Measurements from ENCODE around the gene STK24. TPM values are rescaled to one million over a fixed set of nuclear protein-coding genes. Genes with fewer than 3 reads are reported as not detected.

Gene STK24
- polyA plus RNA-seq, 1 of the 3 experiments (the other 2 are of a cell fraction), result 30.5 TPM

- H3K4me3 ChIP-seq (ENCODE audit: low read depth in 2 of 2, low read length in 1 of 2), result no peak overlapping the region
- no peaks in the 10 kb centered on the region for H3K9me2 ChIP-seq
- no peaks in the 10 kb centered on the region for H3K79me2 ChIP-seq (ENCODE audit: insufficient read depth)
- WGBS (ENCODE audit: low lambda C conversion rate), result 97% methylated on average over 9 of the region's 9 CpGs
- no peak overlapping the region for H3K9ac ChIP-seq
- DNase-seq, result no peak
- H3K9me3 ChIP-seq, result no peaks in the 10 kb centered on the region
- peaks cover 4 to 9% of the 10 kb centered on the region in 2 experiments for H3K36me3 ChIP-seq (replicated peaks in 1 of 2; ENCODE audit: control insufficient read depth in 1 of 2, insufficient read depth in 2 of 2, low read length in 1 of 2)
- H3K27me3 ChIP-seq (ENCODE audit: insufficient read depth), result no peaks in the 10 kb centered on the region
- H3K4me2 ChIP-seq, result no peak overlapping the region
- no peaks in the 10 kb centered on the region for H3F3A ChIP-seq (replicated peaks; ENCODE audit: insufficient read depth)
- H4K20me1 ChIP-seq (ENCODE audit: insufficient read depth), result no peaks in the 10 kb centered on the region
- H3K4me1 ChIP-seq (ENCODE audit: control insufficient read depth in 1 of 2, insufficient read depth in 2 of 2, low read depth in 1 of 2, low read length in 1 of 2), result peaks cover 0 to 2% of the 10 kb centered on the region in 2 experiments; a peak in 1 of 4 replicates
- TF ChIP-seq NRF1 (IDR thresholded peaks at IDR 0.05; ENCODE audit: low read depth, low read length), result no peak
- no peak for TF ChIP-seq CTCF (IDR thresholded peaks at IDR 0.05)
- no peak for TF ChIP-seq GATA2 (CRISPR knock-in tag; IDR thresholded peaks at IDR 0.05)
- TF ChIP-seq RXRA (IDR thresholded peaks at IDR 0.05; ENCODE audit: borderline replicate concordance, low read depth), result no peak
- TF ChIP-seq REST (IDR thresholded peaks at IDR 0.05; ENCODE audit: low read depth, low read length), result no peak
- H2AFZ ChIP-seq (ENCODE audit: low read depth), result no peak overlapping the region
- CTCF ChIA-PET, result interaction anchor here (1.1 to 2.6 kb wide), 2 partner anchors 39 to 243 kb away, joined by 3 to 8 read pairs; no protein-coding TSS in a partner anchor
- POLR2A ChIA-PET, result no interaction called here
- H3K27ac ChIP-seq (ENCODE audit: low read depth in 2 of 2, low read length in 1 of 2), result no peak overlapping the region
Observed at GRCh38 chr13:98406427-98406826, 170.5 kb downstream of the STK24 start.

GRCh38 chr13:98405690-98406344 lies 171.1 kb downstream of the STK24 start:
- peaks cover 0 to 2% of the 10 kb centered on the region in 2 experiments; a peak in 2 of 4 replicates for H3K4me1 ChIP-seq (ENCODE audit: control insufficient read depth in 1 of 2, insufficient read depth in 2 of 2, low read depth in 1 of 2, low read length in 1 of 2)
- no peaks in the 10 kb centered on the region for H3K27me3 ChIP-seq (ENCODE audit: insufficient read depth)
- ChIA-PET CTCF (interaction anchor here (2.6 kb wide), 1 partner anchor 40 kb away, joined by 8 read pairs; no protein-coding TSS in a partner anchor), POLR2A (no interaction called here)
- H3K4me2 ChIP-seq, result no peak overlapping the region
- no peak overlapping the region for H2AFZ ChIP-seq (ENCODE audit: low read depth)
- H3K9me3 ChIP-seq, result no peaks in the 10 kb centered on the region
- WGBS (ENCODE audit: low lambda C conversion rate), result 82% methylated on average over 8 of the region's 8 CpGs
- no peak overlapping the region for H3K9ac ChIP-seq
- TF ChIP-seq EP300 (IDR thresholded peaks at IDR 0.05; ENCODE audit: borderline replicate concordance in 1 of 2, low read depth in 1 of 2, low read length in 1 of 2), result no peak
- TF ChIP-seq USF2 (IDR thresholded peaks at IDR 0.05; ENCODE audit: borderline replicate concordance, low read depth, low read length), result no peak
- no peak for TF ChIP-seq FOXJ3 (CRISPR knock-in tag; IDR thresholded peaks at IDR 0.05)
- TF ChIP-seq TAF1 (IDR thresholded peaks at IDR 0.05; ENCODE audit: borderline replicate concordance, low read depth, low read length), result no peak
- no peak for TF ChIP-seq FOSL2 (IDR thresholded peaks at IDR 0.05; ENCODE audit: borderline replicate concordance, low read depth)
- no peak for TF ChIP-seq IRF3 (IDR thresholded peaks at IDR 0.05; ENCODE audit: low read depth, low read length)
- no peak for TF ChIP-seq EZH2phosphoT487 (IDR thresholded peaks at IDR 0.05; ENCODE audit: borderline replicate concordance, low read depth)
- H3K4me3 ChIP-seq (ENCODE audit: low read depth in 2 of 2, low read length in 1 of 2), result no peak overlapping the region
- DNase-seq, result no peak
- no peaks in the 10 kb centered on the region for H3K9me2 ChIP-seq
- H3F3A ChIP-seq (replicated peaks; ENCODE audit: insufficient read depth), result no peaks in the 10 kb centered on the region
- no peaks in the 10 kb centered on the region for H3K79me2 ChIP-seq (ENCODE audit: insufficient read depth)
- H3K27ac ChIP-seq (ENCODE audit: low read depth in 2 of 2, low read length in 1 of 2), result no peak overlapping the region
- peaks cover 6 to 9% of the 10 kb centered on the region in 2 experiments for H3K36me3 ChIP-seq (replicated peaks in 1 of 2; ENCODE audit: control insufficient read depth in 1 of 2, insufficient read depth in 2 of 2, low read length in 1 of 2)
- no peaks in the 10 kb centered on the region for H4K20me1 ChIP-seq (ENCODE audit: insufficient read depth)
